GM20431 (cell line): ENCODE results near the gene CNTLN.
"Not testable (repeated sequence)": the region's sequence is repeated elsewhere in the genome, so short reads cannot be mapped to it uniquely, and the experiment has no call there.

ENCODE experiments used
- in situ Hi-C: fragments of 300-500 bp; cut with MseI, MboI; formaldehyde crosslinking; loops from one replicate; pipeline ENCODE4 v1.15.0; 2020; ENCODE audit warnings: low sequenced_read_pairs; ENCODE audit not compliant: unreplicated experiment

CNTLN gene

DNA sequence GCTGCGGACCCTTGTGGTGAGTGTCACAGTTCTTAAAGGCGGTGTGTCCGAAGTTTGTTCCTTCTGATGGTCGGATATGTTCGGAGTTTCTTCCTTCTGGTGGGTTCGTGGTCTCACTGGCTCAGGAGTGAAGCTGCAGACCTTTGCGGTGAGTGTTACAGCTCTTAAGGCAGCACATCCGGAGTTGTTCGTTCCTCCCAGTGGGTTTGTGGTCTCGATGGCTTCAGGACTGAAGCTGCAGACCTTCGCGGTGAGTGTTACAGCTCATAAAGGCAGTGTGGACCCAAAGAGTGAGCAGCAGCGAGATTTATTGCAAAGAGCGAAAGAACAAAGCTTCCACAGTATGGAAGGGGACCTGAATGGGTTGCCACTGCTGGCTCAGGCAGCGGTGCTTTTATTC is 42.7 kb downstream of the CNTLN start:
- in situ Hi-C loops = loop anchor here (25.0 kb wide), 1 partner anchor 90 kb away; no protein-coding TSS in a partner anchor

- in situ Hi-C loops = loop anchor here (25.0 kb wide), 1 partner anchor 98 kb away; no protein-coding TSS in a partner anchor
These were observed 50.7 kb downstream of the CNTLN start for GRCh38 chr9:17185481-17186029.

- in situ Hi-C loops = loop anchor here (25.0 kb wide), 1 partner anchor 104 kb away; no protein-coding TSS in a partner anchor
These were observed 56.2 kb downstream of the CNTLN start for GRCh38 chr9:17191082-17191481.

- in situ Hi-C loops = no loop called here
These were observed 69.8 kb downstream of the CNTLN start for GRCh38 chr9:17204611-17205152.

DNA sequence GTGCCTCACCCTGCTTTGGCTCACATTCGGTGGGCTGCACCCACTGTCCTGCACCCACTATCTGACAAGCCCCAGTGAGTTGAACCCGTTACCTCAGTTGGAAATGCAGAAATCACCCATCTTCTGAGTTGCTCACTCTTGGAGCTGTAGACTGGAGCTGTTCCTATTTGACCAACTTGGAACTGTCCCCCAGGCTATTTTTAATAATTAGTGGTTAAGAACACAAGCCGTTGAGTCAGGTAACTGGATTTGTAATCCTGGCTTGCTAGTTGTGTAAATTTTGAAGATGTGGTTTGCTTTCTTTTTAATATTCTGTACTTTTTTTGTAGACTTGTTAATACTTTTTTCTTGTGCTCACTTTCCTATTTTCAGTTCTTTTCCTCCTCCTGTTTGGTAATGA is 81.2 kb downstream of the CNTLN start:
- in situ Hi-C loops = no loop called here

DNA sequence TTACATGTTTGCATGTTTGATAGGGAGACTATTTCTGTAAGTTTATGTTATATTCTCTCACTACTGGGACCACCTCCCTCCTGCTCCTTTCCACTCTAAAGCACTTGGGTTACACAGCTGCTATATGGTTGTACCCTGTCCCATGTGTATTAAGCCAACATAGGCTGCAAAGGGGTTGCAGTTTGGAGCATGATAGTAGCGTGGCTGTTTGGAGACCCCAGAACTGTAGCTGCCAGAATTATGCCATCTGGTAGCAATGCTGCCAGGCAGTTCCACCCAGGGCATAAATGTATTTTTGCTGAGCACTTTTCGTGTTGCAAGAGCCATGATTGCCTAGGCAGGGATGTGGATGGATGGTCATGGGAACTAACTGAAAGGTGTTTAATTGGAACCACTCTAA is 81.8 kb downstream of the CNTLN start:
- in situ Hi-C loops = no loop called here

- in situ Hi-C loops = no loop called here
These were observed 82.4 kb downstream of the CNTLN start for GRCh38 chr9:17217272-17217671.

DNA sequence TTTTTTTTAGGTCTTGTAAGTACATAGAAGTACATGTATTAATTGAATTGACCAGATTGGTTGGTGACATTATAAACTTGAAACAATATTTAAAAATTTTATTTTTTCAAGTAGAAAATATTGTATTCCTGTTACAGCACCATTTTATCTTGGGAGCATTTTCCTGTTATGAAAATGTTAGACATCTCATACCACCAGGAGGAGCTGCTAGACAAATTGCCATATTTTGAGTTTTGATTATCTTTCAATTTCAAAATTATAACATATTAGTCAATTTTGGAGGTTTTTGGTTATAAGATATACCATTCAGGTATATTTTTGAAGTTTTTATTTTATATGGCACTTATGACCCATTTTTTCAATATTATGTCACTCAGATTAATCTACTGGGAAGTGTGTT is 84.4 kb downstream of the CNTLN start:
- in situ Hi-C loops = no loop called here

DNA sequence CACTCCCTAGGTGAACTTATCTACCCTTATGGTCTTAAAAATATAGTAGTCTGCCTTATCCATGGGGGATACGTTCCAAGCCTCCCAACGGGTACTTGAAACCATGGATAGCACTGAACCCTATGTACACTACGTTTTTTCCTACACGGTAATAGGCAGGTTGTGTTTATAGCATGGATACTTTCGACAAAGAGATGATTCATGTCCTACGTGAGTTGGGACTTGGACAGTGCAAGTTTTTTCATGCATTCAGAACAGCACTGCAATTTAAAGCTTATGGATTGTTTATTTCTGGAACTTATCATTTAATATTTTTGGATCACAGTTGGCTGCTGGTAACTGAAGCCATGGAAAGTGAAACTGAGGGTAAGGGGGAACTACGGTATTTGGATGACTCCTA is 88.1 kb downstream of the CNTLN start:
- in situ Hi-C loops = no loop called here

DNA sequence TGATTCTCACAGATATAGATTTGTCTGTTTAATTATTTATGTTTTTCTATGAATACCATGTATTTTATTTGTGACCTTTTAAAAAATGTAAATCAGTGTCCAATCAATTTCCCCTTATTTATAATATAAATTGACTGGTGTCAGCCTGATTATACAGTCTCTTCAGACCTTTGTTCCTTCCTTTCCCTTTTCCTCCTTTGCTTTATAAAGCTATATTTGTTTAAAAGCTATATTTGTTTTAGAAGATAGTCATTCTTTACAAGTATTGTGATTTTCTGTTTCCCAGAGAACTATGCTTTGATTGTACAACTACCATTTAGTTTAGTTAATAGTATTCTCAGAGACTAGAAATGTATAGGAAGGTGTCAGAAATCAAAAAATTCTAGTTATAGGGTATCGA is 90.6 kb downstream of the CNTLN start:
- in situ Hi-C loops = no loop called here

GRCh38 chr9:17229945-17230560 is 95.2 kb downstream of the CNTLN start:
- in situ Hi-C loops = no loop called here

DNA sequence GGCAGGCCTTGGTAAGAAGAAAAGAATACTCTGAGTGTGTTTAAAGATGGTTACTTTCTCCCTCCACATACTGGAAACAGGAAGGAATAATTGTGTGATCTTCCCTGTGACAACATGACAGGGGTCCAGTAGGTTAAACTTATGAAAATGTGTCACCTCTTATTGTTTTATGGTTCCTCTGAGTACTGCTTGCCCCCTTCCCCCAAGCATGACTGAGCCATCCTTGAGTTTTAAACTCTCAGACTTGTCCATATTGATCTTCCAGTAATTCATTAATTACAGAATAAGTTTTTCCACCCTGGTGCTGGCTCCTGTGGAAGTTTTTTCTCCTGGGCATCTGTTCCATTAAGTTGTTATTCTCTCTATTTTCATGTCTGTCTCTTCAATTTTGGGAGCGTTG is 95.8 kb downstream of the CNTLN start:
- in situ Hi-C loops = no loop called here

DNA sequence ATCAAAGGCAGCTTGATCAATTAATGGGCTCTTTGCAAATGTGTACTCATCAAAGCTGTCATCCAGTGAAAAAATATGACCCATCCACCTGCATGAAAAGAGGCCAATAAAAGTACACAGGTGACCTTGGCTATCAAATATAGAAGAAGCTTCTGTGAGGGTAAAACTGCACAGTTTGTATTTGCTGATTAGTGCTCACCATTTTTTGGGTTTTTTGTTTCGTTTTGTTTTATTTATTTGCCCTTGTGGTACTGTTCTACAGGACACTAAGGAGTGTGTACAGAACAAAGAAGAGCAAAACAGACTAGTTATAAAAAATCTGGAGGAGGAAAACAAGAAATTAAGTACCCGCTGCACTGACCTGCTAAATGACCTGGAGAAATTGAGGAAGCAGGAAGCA is 101.3 kb downstream of the CNTLN start:
- in situ Hi-C loops = no loop called here

DNA sequence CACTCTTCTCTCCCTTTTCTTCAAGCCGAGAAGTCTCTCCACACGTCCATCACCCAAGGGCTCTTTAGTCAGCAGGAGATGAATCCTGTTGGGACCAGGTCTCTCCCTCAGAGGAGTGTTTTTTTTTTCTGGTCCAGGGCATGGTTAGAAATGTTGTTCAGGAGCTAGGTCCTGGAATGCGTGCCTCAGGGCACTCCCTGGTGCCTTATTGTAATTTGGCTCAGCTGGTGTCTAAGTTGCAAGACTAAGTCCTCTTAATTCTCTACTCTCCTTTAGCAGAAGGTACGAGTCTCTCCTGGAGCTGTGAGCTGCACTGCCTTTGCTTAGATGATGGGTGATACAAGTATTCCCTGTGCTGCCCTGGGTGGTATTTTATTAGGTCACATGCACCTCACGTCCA is 111.9 kb downstream of the CNTLN start:
- in situ Hi-C loops = no loop called here

DNA sequence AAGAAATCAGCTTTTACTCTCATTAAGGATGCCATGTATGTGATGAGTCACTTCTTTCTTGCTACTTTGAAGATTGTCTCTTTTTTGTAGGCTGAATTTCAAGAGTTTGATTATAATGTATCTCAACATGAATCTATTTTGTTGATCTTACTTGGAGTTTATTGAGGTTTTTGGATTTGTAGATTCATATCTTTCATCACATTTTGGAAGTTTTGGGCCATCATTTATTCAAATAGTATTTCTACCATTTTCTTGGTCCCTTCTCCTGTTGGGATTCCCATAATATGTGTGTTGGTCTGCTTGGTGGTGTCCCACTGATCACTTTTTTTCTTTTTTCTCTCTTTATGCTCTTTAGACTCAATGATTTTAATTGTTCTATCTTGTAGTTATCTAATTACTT is 116.3 kb downstream of the CNTLN start:
- in situ Hi-C loops = no loop called here

DNA sequence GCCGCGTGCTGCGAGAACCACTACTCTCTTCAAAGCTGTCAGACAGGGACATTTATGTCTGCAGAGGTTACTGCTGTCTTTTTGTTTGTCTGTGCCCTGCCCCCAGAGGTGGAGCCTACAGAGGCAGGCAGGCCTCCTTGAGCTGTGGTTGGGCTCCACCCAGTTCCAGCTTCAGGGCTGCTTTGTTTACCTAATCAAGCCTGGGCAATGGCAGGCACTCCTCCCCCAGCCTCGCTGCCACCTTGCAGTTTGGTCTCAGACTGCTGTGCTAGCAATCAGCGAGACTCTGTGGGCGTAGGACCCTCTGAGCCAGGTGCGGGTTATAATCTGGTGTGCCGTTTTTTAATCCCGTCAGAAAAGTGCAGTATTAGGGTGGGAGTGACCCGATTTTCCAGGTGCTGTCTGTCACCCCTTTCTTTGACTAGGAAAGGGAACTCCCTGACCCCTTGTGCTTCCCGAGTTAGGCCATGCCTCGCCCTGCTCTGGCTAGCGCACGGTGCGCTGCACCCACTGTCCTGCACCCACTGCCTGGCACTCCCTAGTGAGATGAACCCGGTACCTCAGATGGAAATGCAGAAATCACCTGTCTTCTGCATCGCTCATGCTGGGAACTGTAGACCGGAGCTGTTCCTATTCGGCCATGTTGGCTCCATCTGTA is 133.8 kb downstream of the CNTLN start:
- in situ Hi-C loops = not testable (repeated sequence)

DNA sequence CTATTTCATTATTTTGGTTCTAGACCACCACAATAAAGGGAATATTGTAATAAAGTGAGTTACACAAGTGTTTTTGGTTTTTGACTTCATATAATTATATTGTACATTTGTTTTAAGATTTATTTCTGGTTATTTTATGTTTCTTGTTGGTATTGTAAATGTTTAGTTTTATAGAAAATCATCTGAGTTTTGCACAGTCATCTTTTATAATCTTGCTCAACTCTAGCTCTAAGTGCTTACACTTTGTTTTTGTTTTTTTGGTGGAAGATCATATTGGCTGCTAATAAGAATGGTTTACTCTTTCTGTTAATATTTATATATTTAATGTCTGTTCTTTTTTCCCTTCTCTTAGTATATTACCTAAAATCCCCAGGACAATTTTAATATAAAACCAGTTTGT is 135.0 kb downstream of the CNTLN start:
- in situ Hi-C loops = no loop called here

DNA sequence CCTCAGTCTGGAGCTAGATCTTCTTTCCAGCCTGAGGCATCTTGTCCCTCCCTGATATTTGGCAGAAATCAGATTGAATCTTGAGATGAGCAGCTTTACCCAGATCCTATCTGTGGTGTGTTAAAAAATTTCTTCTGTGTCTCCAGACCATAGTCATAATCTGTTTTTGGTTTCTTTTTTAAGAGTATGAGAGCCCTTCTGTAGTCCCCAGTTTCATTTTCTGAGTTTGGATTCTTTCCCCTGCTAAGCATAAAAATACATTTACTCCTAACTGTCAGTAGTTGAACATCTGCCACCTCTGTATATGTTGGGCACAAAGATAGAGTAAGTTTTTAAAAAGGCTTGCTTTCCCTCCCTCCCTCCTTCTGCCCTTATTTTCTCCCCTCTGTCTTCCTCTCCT is 137.7 kb downstream of the CNTLN start:
- in situ Hi-C loops = no loop called here

DNA sequence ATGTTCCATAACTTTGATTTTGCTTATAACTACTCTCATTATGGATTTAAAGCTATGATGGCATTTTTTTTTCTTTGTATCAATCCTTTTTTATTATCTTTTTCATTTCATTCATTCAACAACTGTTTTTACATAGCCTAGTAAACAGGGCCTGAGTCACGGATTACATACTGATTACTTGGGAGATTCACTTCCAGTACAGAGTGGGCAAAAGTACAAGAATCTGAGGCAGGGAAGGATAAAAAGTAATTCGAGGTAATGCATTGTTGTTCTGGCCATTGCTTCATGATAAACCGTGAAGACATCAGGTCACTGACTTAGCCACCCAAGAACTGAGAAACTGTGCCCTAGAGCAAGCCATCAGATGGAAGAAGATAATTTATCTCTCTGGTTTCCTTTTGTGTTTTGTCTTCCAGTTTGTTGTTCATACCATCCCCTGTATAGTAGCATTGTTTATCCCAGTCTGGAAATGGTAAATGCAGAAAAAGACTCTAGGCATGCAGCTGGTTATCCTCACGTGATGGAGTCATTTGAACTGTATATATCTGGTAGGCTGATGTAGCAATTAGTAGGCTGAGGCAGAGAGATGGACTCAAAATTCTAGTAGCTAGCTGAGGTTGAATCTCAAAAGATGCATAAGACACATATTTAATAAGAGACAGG is 145.6 kb downstream of the CNTLN start:
- in situ Hi-C loops = no loop called here

DNA sequence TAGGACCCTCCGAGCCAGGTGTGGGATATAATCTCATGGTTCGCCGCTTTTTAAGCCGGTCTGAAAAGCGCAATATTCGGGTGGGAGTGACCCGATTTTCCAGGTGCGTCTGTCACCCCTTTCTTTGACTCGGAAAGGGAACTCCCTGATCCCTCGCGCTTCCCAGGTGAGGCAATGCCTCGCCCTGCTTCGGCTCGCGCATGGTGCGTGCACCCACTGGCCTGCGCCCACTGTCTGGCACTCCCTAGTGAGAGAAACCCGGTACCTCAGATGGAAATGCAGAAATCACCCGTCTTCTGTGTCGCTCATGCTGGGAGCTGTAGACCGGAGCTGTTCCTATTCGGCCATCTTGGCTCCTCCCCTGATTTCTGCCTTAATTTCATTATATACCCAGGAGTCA is 155.8 kb downstream of the CNTLN start:
- in situ Hi-C loops = not testable (repeated sequence)

DNA sequence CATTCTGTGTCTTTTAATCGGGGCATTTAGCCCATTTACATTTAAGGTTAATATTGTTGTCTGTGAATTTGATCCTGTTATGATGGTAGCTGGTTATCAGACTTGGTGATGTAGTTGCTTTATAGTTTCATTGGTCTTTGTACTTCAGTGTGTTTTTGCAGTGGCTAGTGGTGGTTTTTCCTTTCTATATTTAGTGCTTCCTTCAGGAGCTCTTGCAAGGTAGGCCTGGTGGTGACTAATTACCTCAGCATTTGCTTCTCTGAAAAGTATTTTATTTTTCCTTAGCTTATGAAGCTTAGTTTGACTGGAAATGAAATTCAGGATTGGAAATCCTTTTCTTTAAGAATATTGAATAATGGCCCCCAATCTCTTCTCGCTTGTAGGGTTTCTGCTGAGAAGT is 156.9 kb downstream of the CNTLN start:
- in situ Hi-C loops = no loop called here
